Hematopoietic multipotent progenitor cell (in vitro differentiated cells): ENCODE measurements around the gene ABHD16A. TPM values are rescaled to one million over a fixed set of nuclear protein-coding genes. Genes with fewer than 3 reads are reported as not detected.
"Not testable (repeated sequence)": the region's sequence is repeated elsewhere in the genome, so short reads cannot be mapped to it uniquely, and the experiment has no call there.

Source experiments
- DNase-seq, 3 donors: peaks; one replicate each; pipeline ENCODE4 v3.0.0-alpha.2; 2011 to 2015; ENCODE audit warnings: low read depth in 2 of 3, low spot score in 2 of 3
- total RNA-seq: library from RNA; depleted of rRNA; stranded (reverse); fragments of >200 nt; gene quantifications from one replicate; pipeline ENCODE4 v1.2.3, GENCODE V29; 2012

ABHD16A gene
- total RNA-seq, 1 donor, result 75.4 TPM

GRCh38 chr6:31717499-31718222 is 14.5 kb upstream of the ABHD16A start:
- DNase-seq, result no peak

DNA sequence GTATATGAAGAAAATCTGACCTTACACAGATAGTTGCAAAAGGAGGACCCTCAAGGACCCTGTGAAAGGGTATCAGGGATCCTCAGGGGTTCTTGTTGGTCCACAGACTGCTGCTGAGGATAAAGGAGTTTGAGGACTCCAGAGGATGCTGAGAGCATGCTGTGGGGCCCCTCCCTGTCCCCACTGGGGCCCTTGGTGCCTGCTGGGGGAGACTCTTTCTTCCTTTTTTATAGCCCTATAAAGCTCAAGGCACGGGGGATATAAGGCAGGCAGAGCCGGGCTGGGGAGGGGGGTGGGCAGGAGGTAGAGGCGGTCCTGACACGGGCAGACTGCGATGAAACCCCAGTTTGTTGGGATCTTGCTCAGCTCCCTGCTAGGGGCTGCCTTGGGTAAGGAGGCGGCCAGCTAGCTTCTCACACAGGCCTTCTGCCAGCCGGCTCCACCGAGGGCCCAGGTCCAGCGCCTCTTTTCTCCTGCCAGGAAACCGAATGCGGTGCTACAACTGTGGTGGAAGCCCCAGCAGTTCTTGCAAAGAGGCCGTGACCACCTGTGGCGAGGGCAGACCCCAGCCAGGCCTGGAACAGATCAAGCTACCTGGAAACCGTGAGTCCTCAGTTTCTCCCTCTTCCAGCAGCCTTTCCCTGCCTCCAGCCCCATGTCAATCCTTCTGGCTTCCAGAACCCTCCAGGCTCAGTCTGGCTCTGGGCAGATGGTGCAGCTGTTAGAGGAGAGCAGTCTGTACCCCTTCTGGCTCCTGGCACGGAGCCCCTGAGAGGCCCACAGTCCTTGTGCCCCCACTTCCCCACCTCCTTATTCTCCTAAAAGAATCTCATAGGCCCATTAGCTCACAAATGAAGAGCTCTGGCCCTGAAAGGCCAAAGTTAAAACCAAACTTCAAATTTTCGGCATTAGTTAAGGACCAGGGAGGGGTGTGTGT is 12.2 kb upstream of the ABHD16A start, which contains the start of gene LY6G6D:
LY6G6D (plus strand) TSS at position 327 of the 937 bp plus-strand sequence; CDS start at position 335, 8 bp downstream.
- no peak for DNase-seq

GRCh38 chr6:31713991-31714684 is 11.0 kb upstream of the ABHD16A start:
- no peak for DNase-seq

DNA sequence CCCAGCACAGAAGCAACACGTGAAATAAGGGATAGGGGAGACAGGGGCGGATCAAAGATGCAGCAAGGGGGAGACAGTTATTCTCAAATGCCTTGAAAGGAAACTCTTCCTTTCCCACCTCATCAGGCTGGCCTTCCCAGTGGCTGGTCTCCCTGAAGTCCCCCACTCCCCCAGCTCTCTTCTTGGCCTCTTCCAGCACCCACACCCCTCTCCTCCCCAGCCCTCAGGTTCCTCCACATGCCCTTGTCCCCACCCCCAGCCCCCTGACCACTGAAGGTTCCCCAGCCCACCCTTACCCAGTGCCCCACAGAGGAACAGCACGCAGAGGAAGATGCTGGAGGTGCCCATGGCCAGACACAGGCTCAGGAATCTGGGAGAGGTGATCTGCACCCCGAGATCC is 10.3 kb upstream of the ABHD16A start:
- no peak for DNase-seq

DNA sequence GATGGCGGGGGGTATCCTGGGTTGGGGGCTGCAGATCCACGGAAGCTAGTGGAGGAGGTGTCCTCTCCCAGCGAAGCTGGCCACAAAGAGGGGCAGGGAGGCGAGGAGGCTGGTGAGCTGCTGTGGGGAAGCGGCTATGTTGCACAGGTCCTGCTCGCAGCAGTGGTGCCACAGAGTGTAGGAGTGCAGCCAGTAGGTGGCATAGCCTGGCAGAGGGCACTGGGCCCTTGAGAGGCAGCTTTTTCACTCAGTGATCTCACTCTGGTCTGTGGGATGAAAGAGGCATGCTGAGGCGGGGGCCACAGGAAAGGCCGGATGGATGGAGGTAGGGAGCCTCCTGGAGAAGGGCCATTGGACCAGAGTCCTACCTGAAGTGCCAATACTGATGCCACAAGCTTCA is 9.2 kb upstream of the ABHD16A start:
- peak in 2 of 3 donors; percentile 66 to 74 for DNase-seq

GRCh38 chr6:31711233-31711632 is 8.1 kb upstream of the ABHD16A start:
- DNase-seq, result peak in 2 of 3 donors; percentile 54 to 64

DNA sequence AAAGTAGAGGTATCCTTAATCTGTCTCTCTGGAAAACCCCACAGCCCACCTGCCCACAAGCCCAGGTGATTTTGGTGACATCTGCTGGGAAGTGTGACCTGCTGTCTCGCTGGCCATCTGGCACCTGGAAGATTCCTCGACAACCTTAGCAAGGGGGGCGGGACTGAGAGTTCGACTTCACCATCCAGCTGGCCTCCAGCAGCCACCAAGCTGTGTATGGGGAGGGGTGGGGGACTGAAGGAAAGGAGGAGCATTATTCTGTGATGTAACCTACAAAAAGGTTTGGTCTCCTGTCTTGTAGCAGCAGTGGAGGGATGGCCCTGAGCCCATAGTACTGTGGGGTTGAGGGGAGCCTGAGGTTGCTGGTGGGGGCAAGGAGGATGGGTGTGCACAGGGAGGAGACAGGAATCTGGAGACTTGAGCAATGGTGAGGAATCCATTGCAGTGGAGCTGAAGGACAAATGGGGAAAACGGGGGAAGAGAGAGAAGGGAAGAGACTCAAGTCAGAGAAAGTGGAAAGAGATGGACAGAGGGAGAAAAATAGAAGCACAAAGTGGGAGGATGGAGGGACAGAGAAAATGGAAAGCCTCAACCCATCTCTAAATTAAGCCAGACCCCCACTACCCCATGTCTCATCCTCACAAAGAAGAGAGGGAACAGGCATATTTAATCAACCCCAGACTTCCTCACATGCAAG is 7.5 kb upstream of the ABHD16A start:
- no peak for DNase-seq

DNA sequence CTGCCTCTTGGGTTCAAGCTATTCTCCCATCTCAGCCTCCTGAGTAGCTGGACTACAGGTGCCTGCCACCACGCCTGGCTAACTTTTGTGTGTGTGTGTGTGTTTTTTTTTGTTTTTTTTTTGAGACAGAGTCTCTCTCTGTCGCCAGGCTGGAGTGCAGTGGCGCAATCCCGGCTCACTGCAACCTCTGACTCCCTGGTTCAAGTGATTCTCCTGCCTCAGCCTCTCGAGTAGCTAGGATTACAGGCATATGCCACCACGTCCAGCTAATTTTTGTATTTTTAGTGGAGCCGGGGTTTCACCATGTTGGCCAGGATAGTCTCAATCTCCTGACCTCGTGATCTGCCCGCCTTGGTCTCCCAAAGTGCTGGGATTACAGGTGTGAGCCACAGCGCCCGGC is 6.0 kb upstream of the ABHD16A start:
- DNase-seq, result not testable (repeated sequence)

DNA sequence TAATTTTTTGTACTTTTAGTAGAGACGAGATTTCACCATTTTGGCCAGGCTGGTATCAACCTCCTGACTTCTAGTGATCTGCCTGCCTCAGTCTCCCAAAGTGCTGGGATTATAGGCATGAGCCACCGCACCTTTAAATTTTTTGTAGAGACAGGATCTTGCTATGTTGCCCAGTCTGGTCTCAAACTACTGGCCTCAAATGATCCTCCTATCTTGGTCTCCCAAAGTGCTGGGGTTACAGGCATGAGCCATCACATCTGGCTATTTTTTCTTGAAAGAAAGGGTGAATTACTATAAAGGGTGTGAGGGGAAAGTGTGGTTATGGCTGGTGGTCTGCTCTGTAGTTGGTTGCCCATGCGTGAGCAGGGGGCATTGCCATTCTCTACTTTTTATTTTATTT is 5.1 kb upstream of the ABHD16A start:
- DNase-seq, result no peak

GRCh38 chr6:31707701-31708100 is 4.6 kb upstream of the ABHD16A start:
- DNase-seq, result no peak

GRCh38 chr6:31706599-31706998 is 3.5 kb upstream of the ABHD16A start, which contains the start of gene LY6G6F:
Gene LY6G6F, plus strand, starts transcription at chr6:31706866. Its CDS starts 41 bp downstream, at chr6:31706907.
- DNase-seq, result no peak

DNA sequence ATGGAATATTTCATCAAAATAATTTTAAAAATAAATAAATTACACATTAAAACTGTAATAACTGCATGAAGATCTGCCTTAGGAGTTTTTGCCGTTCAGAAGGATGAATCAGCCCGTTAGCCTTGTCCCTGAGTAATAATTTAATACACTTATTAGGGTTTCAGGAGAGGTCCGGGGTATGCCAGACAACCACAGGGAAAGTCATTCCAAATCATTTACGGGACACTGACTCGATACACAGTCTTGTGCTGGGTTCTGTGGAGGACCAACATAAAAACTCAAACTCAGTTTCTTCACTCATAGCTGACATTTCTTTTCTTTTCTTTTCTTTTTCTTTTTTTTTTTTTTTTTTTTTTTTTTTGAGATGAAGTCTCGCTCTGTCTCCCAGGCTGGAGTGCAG is 2.8 kb upstream of the ABHD16A start:
- no peak for DNase-seq

DNA sequence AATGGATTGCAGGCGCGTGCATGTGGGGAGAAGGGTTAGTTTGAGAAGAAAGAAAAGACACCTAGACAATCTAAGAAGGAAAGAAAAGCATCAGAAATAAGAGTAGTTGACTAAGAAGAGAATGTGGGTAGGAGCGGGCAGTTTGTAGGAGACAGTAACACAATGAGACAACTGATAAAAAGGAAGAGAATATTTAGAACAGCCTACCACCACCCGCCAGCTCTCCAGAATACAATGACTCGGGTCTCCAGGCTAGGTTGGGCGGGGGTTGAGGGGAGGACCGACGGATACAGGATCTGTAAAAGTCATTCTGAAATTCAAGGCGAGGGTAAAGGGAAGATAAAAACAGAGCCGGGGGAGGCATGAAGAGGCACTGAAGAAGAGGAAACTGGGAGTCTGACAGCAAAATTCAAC is 712 bp downstream of the ABHD16A start:
- peak in 1 of 3 donors; percentile 52 for DNase-seq

DNA sequence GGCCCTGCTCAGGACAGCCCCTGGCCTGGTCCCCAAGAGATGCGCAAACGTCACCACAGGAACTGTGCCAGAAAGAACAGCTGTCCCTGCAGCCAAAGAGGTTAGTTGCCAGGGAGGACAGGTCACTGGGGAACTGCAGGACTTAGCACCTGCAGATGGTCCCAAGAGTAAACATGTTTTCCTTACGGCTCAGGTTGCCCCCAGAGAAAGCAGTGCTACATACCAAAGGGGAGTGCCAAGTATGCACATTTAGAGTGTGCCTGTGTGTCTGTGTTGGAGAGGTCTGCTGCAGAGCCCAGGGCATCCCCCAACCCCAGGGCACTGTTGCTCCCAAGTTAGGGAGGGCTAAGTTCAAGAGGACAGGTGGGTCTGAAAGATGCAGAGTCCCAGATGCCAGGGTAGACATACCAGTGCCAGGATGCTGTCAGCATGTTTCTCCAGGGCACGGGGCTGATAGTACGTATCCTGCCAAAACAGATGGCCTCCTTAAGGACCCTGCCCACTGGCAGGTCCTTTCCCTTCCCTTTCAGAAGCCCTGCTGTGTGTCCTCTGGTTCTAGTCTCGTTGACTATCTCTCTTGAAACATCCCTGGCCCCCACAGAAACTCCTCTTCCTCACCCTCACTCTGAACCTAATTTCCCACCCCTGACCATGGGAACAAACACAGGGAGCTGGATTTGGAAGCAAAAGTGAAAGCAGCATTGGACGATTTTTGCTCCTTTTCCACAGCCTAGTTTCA is 1.3 kb downstream of the ABHD16A start:
- DNase-seq, result no peak

DNA sequence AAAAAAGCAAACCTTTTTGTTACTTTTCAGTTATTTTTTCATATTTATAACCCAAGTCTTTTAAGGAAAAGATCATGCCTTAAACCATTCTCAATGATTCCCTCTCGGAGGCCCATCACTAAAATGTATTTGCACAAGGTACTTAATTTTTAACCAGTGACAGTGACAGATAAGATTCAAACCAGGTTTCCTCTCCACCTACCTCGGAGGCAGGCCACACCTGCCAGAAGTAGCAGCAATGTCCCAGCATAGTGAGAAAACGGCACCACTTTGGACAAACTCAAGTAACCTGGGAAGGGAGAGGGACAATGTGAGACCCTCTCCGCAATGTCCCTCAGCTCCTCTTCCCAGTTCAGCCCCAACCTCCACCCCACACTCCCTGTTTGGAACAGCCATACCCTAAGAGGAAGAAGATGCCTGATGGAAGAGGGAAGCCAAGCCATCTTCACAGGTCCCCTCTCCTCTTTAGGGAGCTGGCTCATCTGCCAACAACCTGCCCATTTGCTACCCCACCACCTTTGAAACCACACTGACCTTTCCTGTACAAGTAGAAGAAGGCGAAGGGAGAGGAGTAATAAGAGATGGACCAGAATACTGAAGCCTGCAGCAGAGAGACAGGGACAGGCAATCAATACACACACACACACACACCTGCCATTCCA is 2.3 kb downstream of the ABHD16A start:
- no peak for DNase-seq

DNA sequence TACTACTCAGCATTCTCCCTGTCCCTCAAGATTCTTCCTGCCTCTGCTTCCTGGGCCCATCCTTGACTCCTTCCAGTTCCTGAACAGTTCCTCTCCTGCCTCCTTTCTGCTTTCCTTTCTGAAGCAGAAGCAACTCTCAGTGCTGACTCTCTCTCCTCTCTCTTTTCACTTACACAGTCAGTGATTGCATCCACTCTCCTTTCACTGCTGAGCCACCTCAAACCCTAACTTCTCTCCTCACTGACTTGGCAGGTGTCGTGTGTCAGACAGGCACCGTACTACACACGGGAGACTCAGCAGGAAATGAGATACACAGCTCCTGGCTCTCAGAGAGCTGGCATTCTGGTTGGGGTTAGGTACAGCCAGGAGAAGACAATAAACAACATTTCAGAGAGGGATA is 5.6 kb downstream of the ABHD16A start:
- DNase-seq, result no peak

- DNase-seq, result no peak
Observed at GRCh38 chr6:31693535-31693934, 9.6 kb downstream of the ABHD16A start.

GRCh38 chr6:31692886-31693285 is 10.2 kb downstream of the ABHD16A start:
- DNase-seq, result no peak

DNA sequence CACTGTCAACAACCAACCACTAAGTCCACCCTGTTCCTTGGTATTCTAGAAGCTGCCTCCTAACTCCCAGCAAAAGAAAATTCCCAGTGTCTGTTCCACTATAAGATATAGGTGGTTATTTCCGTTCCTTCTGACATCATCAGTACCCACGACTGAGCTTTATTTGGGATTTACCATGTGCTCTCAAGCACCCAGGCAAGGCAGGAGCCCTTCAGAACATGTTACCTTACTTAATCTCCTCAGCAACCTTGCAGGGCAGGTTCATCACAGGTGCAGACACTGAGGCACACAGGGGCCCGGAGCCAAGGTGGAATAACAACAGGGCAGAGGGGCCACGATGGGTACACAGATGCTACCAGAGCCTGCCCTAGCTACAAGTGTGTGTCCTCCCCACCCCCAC is 10.8 kb downstream of the ABHD16A start:
- DNase-seq, result no peak
